ENCODE measurements around the gene TNRC6C.

DNA sequence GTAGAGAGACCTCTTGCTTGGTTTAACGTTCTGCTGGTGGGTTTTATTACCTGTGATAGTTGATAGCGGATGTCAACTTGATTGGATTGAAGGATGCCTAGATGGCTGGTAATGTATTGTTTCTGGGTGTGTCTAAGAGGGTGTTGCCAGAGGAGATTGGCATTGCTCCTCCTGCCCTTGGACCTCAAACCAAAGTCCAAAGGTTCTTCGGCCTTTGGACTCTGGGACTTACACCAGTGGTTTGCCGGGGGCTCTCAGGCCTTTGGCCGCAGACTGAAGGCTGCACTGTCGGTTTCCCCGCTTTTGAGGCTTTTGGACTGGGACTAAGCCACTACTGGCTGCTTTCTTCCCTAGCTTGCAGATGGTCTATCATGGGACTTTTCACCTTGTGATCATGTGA, 17.5 kb upstream of the TNRC6C start:
- TF ChIP-seq, protein P1, sequence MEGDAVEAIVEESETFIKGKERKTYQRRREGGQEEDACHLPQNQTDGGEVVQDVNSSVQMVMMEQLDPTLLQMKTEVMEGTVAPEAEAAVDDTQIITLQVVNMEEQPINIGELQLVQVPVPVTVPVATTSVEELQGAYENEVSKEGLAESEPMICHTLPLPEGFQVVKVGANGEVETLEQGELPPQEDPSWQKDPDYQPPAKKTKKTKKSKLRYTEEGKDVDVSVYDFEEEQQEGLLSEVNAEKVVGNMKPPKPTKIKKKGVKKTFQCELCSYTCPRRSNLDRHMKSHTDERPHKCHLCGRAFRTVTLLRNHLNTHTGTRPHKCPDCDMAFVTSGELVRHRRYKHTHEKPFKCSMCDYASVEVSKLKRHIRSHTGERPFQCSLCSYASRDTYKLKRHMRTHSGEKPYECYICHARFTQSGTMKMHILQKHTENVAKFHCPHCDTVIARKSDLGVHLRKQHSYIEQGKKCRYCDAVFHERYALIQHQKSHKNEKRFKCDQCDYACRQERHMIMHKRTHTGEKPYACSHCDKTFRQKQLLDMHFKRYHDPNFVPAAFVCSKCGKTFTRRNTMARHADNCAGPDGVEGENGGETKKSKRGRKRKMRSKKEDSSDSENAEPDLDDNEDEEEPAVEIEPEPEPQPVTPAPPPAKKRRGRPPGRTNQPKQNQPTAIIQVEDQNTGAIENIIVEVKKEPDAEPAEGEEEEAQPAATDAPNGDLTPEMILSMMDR (IDR thresholded peaks at IDR 0.05) = no peak
- TF ChIP-seq POLR2A (IDR thresholded peaks at IDR 0.05) (no peak), POLR2AphosphoS5 (IDR thresholded peaks at IDR 0.05) (no peak), EP300 (IDR thresholded peaks at IDR 0.05) (no peak)
